Amniotic epithelial cell (primary cell): ENCODE measurements around the gene KLHL1.
A peak's percentile ranks its signal among the peaks of the same experiment; 100 is the strongest.

ENCODE experiments used
- DNase-seq: peaks from one replicate; pipeline ENCODE4 v3.0.0-alpha.2; 2010; ENCODE audit warnings: low read depth

KLHL1 gene

GRCh38 chr13:69999875-70000274 lies 108.4 kb downstream of the KLHL1 start:
- DNase-seq: no peak

DNA sequence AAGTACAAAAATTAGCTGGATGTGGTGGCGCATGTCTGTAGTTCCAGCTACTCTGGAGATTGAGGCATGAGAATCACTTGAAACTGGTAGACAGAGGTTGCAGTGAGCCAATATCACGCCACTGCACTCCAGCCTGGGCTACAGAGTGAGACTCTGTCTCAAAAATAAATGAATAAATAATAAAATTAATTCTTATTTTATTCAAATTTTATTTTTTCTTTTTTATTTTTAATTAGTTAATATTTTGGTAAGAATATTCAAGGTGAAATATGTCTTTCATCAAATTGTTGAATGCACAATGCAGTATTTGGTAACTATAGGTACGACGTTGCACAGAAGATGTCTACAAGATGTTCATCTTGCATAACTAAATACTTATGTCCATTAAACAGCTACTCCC lies 111.2 kb downstream of the KLHL1 start:
- no peak for DNase-seq

DNA sequence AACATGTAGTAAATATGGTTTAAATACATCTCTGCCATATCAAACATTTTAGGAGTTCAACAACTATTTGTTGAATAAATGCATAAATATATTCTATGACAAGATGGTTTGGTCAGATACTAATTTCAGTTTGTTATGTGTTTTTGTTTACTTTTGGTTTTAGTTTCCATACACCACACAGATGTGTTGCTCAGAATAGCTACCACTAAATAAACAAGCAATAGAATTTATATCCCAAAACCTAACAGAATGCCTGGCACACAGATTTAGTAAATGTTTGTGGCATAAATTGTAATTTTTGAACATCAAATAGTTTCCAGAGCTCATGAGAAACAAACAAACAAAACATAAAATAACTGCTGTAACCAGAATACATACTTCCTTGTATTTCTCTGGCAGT lies 127.5 kb downstream of the KLHL1 start:
- DNase-seq: no peak

DNA sequence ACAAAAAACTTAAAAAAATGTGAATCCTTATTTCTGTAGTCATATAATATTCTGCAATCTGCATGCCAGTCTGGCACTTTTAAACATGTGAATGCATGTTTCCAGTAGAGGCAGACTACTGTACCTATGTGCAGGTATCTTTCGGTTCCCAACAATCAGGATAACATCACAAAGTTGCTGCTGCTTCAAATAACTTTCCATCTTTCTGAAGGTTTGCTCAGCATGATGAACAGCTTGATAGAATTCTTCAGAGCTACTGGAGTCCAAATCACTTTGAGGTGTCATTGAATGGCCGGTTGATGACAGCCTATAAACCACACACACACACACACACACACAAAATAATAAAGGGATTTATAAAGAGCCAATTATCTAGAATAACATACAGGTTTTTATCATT lies 132.8 kb downstream of the KLHL1 start:
- DNase-seq: no peak

DNA sequence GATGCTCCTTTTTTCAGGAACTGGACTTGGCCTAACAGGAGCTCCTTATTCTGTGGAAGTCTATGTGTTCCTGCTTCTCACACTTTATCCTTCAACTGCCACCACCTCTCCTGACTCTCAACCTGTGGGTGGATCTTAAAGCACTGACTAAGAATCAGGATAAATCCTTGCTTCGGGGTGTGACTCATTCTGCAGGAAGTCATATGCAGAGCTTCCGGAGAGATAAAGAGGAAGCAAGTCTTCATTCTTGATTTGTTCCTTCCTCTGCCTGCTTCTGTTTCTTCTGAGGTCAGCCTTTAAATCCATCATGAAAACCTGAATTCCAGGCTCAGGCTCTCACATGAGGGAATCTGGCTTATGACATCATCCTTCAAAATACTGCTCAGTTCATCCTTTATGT lies 137.7 kb downstream of the KLHL1 start:
- DNase-seq: peak; percentile 10

DNA sequence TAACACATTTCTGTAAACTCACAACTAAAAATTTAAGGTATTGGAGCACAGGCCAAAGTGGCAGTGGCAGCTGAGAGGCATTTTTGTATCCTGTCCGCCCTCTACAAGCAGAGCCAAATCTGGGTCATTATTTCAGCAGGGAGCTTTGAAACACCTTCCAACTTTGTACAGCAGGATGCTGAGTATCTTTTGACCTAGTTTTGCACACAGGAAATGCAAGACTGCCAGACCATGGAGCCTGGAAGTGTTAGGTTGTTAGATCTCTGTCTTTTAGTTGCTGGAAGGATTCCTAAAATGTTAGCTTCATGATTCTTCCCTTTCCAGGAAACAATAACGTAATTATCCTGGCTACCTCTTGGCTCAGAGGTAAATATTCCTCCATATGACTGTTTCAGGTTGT lies 149.2 kb downstream of the KLHL1 start:
- DNase-seq: no peak

DNA sequence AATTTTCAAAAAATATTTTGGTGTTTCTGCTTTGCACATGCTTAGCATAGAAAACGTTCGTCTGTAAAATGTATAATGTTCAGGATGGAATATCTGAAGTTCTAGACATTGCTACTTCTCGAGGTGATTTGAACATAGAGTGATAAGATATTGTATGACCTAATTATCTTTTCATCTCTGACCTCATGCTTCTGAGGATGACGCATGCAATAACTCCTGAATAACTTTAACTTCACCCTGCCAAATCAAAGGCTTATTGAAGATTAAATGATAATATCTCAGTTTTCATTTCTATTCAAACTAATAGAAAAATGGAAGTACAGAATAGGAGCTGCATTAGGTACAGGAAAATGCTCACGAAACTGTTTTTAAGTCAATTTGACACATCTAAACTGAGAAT lies 151.4 kb downstream of the KLHL1 start:
- no peak for DNase-seq

DNA sequence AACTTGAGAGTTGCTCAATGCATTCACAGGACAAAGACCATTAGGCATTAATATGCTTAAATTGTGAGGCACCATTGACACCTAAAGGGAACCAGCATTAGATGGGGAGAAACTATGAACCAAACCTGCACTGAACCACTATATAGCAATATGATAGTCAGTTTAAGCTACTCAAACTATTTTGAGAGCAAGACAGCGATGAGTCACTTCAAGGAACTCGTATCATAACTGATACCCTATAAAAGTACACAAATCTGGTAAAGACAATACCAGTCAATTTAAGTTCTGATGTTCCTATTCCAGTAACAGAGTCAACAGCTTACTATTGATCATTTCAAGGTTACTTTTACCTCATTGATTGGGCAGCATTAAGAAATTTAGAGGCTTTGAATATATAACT lies 151.9 kb downstream of the KLHL1 start:
- DNase-seq: no peak

GRCh38 chr13:69955271-69955670 lies 153.0 kb downstream of the KLHL1 start:
- no peak for DNase-seq

- no peak for DNase-seq
These were observed 156.8 kb downstream of the KLHL1 start for GRCh38 chr13:69951412-69951811.

DNA sequence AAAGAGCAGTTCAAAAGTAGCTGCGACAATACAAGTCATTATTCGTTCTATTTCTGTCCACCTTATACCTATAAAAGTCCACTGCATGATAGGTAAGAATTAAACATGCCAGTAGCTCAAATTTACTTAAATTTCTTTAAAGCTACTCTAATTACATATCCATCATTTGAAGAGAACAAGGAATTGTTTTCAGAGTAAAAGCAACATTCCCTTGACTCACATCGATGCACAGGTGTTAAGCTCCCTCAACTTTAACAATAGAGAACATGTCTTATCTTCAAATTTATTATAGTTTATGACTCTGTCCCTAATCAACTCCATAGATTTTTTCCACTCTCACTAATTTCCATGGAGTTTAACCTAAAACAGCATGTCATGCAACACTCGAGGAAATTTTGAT lies 158.1 kb downstream of the KLHL1 start:
- DNase-seq: no peak

DNA sequence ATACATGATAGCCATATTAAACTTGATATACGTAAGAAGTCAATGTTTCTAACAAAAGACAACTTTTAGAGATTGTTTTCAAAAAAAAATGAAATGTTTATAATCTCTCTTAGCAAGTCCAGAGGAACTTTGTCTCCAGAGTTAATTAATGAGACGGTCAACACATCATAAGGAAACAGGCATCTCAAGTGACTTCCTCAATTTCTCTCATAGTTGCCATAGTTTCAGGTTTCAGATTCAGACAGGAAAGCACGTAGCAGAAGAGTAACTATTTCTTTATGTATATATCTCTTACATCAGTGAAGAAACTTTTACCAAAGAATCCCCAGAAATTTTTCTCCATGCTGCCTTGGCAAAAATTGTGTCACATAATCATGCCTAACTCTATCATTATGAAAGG lies 160.2 kb downstream of the KLHL1 start:
- DNase-seq: no peak

- DNase-seq: no peak
These were observed 160.7 kb downstream of the KLHL1 start for GRCh38 chr13:69947582-69947981.

DNA sequence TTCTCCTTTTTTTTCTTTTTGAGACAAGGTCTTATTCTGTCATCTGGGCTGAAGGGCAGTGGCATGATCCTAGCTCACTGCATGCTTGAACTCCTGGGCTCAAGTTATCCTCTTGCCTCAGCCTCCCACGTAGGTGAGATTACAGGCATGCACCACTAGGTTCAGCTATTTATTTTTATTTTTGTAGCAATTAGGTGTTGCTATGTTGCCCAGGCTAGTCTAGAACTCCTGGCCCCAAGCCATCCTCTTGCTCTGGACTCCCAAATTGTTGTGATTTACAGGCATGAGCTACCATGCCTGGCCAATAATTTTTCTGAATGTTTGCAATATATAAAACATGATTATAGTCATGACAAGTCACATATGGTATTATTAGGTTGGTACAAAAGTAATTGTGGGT lies 161.7 kb downstream of the KLHL1 start:
- DNase-seq: no peak

DNA sequence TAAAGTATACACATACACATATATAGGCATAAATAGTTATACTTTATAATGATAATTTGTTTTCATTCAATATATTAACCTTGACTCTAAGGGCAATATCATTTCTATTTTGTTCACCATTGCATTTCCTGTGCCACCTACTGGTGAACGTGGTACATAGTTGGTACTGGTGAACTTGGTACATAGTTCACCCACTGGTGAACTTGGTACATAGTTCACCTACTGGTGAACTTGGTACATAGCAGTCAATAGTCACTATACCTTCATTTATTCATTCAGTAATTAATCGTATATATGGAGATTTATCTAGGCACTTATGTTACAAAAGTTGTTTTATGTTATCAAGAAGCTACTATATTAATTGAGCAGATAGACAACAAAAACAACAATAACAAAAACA lies 173.2 kb downstream of the KLHL1 start:
- no peak for DNase-seq

- DNase-seq: no peak
These were observed 180.0 kb downstream of the KLHL1 start for GRCh38 chr13:69928262-69928661.

- DNase-seq: no peak
These were observed 187.1 kb downstream of the KLHL1 start for GRCh38 chr13:69921156-69921555.

- no peak for DNase-seq
These were observed 195.6 kb downstream of the KLHL1 start for GRCh38 chr13:69912630-69913029.

GRCh38 chr13:69910800-69911199 lies 197.5 kb downstream of the KLHL1 start:
- no peak for DNase-seq

DNA sequence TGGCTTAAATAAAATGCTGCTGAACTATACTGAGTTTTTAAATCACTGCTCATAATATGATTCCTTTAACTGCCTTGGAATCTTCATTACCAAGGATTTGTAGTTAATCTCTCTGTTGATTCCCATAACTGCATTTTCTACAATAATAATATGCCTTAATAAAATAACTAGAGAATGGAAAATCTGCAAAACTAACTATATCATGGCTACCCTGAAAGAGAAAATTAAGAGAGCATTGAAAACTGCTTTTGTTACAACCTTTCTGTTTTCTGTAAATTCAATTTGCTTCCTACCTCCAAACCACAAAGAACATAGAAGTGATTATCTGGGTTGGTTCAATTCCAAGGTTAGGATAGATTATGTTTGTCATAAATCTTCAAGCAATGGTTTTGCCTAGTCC lies 203.5 kb downstream of the KLHL1 start:
- DNase-seq: no peak

DNA sequence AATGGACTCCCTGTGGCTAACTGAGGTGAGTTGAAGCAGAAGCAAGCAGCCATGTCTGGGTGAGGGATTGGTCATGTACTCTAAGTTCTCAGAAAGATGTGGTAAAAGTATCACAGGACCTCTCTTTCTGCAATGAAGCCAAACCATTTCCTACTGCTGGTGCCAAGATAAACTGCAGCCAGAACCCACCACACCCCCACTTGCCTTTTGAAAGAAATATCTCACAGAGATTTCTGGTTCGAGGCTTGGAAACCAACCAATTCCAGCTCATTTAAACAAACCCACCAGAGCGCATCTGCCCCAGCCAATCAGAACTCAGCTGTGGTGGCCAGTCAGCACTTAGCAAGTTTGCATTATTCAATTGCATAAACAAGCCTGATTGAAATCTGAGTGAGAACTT lies 205.2 kb downstream of the KLHL1 start:
- no peak for DNase-seq

DNA sequence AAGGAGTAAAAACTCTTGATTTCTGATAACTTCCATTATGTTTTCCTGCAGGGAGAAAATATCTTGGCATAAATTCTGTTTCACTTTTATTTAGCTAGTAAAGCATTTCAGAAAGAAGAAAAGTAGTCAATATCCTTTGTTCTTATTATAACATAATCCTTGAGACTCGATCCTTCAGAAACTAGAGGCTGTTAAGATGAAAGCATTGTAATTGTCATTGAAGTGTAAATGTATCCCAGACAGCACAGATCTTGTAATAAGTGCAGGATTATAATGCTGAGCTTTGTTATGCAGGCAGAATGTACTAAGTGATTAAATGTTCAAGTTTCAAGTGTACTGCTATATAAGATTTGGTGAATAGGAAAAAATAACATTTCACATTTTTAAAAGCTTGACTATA lies 225.8 kb downstream of the KLHL1 start:
- DNase-seq: no peak

GRCh38 chr13:69879936-69880335 lies 228.3 kb downstream of the KLHL1 start:
- DNase-seq: no peak

DNA sequence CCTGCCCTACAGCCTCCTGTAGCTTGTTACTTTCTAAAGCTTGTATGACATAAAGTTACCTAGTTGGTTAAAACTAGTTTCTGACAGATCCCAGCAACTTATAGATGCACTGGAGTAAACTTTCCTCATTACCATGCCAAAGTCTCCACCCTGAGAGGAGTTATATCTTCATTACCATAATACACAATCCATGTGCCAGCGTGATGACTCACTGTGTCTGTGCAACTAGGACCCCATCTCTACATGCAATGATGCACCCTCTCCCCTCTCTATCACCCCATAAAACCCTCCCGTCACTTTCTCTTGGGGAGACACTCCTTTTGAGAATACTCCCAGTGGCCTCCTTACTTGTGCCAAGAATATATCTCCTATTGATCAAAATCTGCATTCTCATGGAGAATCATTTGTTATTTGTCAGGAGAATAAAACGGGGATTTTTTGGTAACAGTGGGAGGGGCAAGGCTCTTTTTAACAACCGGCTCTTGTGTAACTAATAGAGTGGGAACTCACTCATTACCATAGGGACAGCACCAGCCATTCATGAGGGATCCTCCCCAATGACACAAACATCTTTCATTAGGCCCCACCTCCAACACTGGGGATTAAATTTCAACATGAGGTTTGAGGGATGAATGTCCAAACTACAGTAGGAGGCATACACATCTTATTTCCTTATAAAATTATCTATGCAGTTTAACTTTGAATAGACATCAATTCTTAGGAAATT lies 235.8 kb downstream of the KLHL1 start:
- no peak for DNase-seq

- no peak for DNase-seq
These were observed 241.7 kb downstream of the KLHL1 start for GRCh38 chr13:69866555-69866954.
